ENCODE data around the gene ABCA7. TPM values are rescaled to one million over a fixed set of nuclear protein-coding genes. Genes with fewer than 3 reads are reported as not detected.
"Not testable (repeated sequence)": the region's sequence is repeated elsewhere in the genome, so short reads cannot be mapped to it uniquely, and the experiment has no call there.

Gene ABCA7
- total RNA-seq, 1 experiment from 2014 or later: 0.26 TPM

DNA sequence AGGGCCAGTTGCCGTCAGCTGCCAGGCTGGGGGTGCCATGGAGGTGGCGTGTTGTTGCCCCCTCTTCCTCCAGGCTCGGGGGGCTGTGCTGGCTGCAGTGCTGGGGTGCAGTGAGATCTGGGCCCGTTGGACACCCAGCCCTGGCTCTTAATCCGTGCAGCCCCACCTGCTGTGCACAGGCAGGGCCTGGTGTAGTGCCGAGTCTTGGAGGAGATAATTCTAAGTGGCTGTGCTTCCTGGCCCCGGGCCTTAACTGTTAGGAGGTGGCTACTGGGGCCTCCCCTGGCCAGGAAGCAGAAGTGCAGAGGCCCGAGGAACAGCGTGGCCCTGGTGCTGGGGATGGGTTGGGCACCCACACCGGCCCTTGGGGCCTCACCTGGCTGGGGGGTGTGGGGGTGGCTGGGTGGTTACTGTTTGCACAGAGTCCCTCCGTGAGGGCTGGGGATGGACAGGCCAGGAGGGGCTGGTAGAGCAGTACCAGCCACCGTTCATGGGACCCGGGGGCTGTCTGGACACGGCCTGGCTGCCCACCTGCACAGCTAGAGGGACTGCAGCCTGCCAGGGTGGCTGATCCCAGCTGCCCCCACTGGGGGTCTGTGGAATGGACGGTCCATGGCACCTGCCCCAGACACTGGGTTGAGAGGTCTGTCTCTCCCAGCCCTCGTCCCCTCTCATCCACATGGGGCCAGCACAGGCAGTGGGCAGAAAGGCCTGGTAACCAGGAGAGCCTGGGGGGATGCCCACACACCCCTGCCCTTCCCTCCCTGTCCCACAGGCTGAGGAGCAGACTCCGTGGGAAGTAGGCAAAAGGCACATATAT is 67.1 kb downstream of the ABCA7 start:
- peak; percentile 76 for DNase-seq
- Histone ChIP-seq H3K9me3 (no peaks in the 10 kb centered on the region), H3K4me3 (no peak overlapping the region), H3K36me3 (peaks cover 7% of the 10 kb centered on the region), H3K27me3 (no peaks in the 10 kb centered on the region)

DNA sequence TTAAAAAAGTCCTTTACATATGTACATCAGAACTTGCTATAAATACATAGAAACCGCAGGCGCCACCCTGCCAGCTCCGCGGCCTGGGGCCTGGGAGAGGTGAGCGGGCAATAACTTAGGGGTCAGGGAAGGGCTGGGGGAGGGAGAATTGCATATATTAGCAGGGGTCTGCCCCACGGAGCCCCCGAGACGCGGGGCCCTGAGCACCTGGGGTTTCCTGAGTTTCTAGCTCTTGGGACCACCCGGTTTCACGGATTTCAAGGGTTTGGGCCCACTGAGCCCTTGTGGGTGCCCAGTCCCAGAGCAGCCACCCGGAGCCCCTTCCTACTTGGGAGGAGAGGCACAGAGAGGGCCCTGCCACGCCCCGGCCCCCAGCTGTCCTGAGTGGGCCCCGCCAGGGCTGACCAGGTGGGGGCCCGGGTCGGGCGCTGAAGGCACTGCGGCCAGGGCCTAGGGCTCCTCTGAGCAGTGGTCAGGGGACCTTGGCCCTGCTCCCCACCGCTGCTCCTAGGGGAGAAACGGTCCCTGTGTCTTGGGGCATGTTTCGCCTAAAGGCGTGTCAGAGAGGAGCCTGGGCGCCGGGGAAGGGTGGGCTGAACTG is 67.9 kb downstream of the ABCA7 start:
- no peak for DNase-seq
- Histone ChIP-seq H3K27me3 (no peaks in the 10 kb centered on the region), H3K9me3 (no peaks in the 10 kb centered on the region), H3K4me3 (no peak overlapping the region), H3K36me3 (peaks cover 11% of the 10 kb centered on the region)

DNA sequence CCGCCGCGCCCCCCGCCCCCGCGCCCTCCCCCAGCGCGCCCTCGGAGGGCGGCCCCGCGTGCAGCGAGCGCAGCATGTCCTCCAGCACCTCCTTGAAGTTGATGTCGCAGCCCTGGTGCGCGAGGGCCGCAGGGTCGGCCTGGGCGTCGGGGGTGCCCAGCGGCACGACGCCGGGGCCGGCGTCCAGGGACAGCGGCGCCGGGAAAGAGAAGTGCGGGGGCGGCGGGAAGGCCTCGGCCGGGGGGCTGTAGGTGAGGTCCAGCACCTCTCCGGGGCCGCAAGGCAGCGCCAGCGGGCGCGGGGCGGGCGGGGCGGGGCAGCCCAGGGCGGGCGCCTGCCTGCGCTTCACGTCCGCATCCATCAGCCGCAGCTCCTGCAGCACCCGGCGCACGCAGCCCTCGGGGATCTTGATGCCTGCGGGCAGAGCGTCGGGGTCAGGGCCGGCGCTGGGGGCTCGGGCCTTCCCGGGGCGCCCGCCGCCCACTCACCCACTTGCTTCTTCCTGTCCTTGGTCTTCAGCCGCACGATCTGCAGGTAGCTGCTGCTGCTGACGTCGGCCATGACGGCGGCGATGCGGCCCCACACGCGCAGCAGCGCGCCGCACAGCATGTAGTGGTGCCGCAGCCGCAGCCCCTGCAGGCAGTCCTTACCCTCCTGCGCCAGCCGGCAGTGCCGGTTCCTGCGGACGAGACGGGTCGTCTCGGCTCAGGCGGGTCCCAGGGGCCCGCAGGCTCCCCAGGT is 68.6 kb downstream of the ABCA7 start:
- no peaks in the 10 kb centered on the region for H3K27me3 ChIP-seq
- no peaks in the 10 kb centered on the region for H3K9me3 ChIP-seq
- H3K4me3 ChIP-seq: no peak overlapping the region
- peaks cover 17% of the 10 kb centered on the region for H3K36me3 ChIP-seq
- DNase-seq: no peak

DNA sequence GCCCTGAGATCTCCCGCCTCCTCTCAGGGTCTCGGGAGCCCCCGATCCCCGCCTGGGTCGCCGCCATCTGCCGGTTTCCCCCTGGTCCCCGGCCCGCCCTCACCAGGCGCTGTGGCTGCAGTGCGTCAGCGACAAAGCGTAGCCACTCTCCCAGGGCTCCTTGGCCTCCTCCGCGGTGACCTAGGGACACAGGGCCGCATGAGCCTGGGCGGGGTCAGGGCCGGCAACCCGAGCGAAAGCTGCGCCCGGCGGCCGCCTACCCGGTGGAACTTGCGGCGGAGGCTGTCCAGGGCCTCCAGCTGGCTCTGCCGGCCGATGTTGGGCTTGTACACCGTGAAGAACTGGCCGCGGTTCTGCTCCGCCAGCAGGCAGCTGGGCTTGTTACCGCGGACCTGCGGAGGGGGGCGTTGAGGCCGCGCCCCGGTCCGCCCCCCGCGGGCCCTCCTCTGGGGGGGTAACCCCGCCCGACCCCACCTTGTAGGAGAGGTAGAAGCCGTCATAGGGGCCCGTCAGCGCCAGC is 69.2 kb downstream of the ABCA7 start:
- Histone ChIP-seq H3K27me3 (no peaks in the 10 kb centered on the region), H3K4me3 (no peak overlapping the region), H3K36me3 (peaks cover 22% of the 10 kb centered on the region), H3K9me3 (no peaks in the 10 kb centered on the region)
- no peak for DNase-seq

DNA sequence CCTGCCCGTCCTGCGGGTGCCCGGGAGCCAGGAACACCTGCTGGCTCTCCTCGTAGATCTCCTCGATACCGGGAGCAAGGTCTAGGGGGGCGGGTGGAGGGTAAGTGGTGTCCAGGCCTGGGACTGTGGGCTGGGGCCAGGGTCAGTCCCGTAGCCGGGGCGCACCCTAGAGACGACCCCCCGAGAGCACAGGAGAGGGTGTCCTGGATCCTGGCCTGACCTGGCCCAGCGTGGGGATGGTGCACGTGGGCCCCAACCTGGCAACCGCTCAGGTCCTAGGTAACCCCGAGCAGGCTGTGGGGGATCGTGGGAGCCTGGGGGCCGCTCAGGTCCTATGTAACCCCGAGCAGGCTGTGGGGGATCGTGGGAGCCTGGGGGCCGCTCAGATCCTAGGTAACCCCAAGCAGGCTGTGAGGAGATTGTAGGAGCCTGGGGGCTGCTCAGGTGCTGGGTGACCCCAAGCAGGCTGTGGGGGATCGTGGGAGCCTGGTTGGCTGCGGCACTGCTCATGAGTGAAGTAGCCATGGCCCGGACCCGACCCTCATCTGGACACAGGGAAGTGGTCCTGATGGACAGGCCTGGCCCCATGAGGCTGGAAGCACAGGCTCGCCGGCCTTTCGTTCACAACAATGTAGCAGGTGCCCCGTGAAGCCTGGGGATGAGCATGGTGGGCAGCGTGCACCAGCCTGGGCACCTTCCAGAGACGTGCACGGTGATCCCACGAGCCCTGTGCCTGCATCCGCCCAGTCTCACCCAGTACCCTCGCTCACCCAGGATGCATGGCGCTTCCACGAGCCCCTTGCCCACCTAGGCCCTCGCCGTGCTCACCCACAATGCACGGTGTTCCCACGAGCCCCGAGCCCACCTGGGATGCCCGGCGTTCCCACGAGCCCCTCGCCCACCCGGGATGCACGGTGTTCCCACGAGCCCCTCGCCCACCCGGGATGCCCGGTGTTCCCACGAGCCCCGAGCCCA is 70.1 kb downstream of the ABCA7 start:
- H3K27me3 ChIP-seq: no peaks in the 10 kb centered on the region
- no peak for DNase-seq
- H3K9me3 ChIP-seq: no peaks in the 10 kb centered on the region
- H3K36me3 ChIP-seq: peaks cover 22% of the 10 kb centered on the region
- H3K4me3 ChIP-seq: no peak overlapping the region

DNA sequence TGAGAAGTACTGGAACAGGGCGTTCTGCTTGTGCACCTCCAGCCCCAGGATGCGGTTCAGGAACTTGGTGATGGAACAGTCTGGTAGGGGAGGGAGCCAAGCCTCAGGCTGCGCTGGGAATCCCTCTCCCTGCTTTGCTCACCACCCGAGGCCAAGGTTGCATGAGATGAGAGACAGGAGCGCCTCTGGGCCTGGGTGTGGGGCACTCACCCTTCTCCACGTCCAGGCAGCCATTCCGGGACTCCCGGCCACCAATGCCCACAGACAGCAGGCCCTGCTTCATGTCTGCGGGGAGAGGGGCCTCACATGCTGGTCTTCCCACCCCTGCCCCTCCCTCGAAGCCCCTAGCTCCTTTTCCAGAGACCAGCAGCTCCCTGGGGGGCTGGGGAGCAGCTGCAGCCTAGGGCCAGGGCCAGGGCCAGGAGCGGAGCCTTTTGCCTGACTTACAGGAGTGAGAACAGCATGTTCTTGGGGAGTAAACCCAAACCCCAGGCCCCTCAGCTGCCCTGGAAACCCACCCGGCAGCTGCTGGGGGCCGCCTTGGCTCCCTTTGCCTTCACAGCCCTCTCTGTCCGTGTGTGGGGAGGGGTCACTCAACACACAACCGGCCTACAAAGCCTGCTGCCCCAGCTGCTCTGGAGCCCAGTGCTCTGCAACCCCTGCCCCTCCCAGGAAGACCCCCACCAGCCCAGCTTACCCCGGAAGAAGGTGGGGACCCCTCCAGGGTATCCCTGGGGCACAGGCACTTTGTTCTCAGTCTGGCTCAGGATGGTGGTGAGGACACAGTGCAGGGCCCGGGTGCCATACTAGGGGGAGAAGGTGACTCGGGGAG is 71.1 kb downstream of the ABCA7 start:
- H3K4me3 ChIP-seq: no peak overlapping the region
- H3K9me3 ChIP-seq: no peaks in the 10 kb centered on the region
- no peaks in the 10 kb centered on the region for H3K27me3 ChIP-seq
- H3K36me3 ChIP-seq: peaks cover 22% of the 10 kb centered on the region
- peak; percentile 33 for DNase-seq

DNA sequence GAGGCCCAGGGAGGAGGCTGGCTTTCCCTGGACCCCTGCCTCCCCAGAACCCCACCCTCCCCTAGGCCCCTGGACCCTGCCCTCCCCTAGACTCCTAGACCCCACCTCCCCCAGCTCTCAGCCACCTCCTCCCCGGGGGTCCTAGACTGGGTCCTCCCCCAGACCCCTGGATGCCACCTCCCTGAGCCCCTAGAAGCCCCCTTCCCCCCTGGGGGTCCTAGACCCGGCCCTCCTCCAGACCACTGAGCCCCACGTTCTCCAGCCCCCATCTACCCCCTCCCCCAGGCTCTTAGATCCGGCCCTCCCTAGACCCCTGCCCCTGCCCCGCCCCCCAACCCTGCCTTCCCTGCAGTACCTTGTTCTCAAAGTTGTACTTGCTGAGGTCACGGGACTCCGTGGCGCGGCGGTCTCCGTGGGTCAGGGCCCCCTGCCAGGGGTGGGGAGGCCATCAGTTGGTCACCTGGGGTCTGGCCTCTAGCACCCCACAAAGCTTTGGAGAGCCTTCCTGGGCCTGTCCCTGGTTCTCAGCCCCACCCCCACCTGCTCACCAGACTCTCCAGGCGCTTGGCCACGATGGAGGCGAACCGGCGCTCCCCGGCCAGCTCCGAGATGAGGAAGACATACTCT is 71.8 kb downstream of the ABCA7 start:
- no peaks in the 10 kb centered on the region for H3K9me3 ChIP-seq
- H3K36me3 ChIP-seq: peaks cover 20% of the 10 kb centered on the region
- H3K27me3 ChIP-seq: no peaks in the 10 kb centered on the region
- H3K4me3 ChIP-seq: no peak overlapping the region
- DNase-seq: no peak

DNA sequence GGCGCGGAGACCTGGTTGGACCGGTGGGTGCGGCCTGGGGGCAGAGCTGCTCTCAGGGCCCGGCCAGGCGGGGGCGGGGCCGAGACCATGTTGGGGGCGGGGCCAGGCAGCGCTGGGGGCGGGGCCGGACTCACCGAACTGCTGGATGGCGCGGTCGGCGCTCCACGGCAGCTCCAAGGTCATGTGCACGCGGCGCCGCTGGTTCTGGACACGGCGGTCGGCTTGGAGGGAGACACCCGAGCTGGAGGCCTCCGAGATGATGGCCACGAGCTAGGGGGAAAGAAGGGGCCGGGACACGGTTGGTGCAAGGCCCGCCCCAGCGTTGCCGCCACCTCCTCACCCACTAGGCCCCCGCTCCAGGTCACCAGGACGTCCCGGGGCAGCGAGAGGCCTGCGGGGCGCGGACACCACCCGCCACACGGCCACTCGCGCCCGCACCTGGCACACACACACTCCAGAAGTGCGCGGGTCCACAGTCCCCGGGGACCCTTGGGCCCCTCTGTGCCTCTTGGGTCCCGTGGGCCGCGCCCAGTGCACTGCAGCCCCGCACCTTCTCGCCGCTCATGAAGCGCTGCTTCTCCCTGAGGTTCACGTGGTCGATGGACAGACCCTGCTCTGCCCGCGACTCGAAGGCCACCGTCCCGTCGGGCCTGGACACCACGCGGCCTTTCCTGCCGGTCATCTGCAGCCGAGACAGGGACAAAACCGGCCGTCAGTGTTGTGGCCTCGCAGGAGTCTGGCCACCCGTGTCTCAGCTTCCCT is 72.5 kb downstream of the ABCA7 start:
- Histone ChIP-seq H3K4me3 (no peak overlapping the region), H3K36me3 (peaks cover 26% of the 10 kb centered on the region), H3K9me3 (no peaks in the 10 kb centered on the region), H3K27me3 (no peaks in the 10 kb centered on the region)
- DNase-seq: no peak

DNA sequence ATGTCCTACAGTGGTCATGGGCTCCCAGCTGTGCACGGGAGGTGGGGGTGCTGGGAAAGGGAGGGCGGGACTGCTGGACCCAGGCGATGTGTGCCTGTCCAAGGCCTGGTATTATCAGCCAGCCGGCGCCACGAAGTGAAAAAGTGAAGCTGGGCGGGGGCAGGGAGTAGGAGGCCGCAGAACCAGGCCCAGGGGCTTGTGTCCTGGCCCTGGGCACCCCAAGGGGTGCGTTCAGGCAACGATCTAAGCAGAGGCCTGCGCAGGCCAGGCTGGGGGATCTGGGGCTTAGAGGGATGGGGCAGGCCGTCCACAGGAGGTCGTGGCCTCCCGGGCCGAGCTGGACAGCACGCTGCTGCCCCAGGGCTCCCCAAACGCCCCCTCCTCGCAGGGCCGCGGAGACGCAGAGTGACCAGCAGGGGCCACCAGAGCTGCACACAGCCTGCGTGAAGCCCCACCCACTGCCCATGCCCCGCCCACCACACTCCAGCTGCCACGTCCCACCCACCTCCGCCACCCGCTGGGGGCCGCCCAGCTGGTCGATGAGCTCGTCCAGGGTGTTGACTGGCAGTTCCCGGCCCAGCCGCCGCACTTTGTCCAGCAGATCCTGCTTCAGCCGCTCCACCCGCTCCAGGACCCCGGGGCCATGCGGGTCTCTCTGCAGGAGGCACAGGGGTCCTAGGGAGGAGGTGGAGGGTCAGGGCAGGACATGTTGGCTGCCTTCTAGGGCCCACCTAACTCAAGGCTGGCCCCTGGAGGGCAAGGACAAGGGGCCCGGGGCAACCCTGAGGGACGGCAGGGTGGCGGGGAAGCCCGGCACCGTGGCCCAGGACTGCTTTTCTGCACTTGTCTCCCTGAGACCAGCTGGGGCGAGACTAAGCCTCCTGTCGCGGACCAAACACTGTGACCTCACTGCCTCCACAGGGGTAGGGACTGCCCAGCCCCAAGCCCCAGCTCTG is 73.4 kb downstream of the ABCA7 start:
- Histone ChIP-seq H3K9me3 (no peaks in the 10 kb centered on the region), H3K36me3 (peaks cover 26% of the 10 kb centered on the region), H3K4me3 (no peak overlapping the region), H3K27me3 (no peaks in the 10 kb centered on the region)
- DNase-seq: peak; percentile 69

DNA sequence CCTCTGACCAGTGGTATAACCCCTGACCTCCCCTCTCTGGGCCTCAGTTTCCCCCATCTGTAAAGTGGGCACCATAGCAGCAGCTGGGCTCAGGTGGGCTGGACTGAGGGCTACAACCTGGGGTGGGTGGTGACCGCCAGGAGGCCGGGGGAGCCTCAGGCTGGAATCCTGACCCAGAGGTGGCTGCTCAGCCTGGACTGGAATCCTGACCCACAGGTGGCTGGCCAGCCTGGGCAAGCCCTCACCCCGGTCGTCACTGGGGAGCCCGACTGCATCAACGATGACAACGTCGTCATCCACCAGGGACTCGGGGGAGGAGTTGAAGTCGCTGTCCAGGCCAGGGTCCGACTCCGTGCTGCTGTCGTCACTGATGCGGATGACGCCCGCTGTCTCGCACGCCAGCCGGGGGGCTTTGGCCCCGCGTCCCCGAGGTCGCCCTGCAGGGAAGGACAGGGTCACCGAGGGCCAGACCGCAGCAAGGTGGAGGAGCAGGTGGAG is 74.1 kb downstream of the ABCA7 start:
- H3K36me3 ChIP-seq: peaks cover 27% of the 10 kb centered on the region
- DNase-seq: no peak
- H3K27me3 ChIP-seq: no peaks in the 10 kb centered on the region
- H3K9me3 ChIP-seq: no peaks in the 10 kb centered on the region
- H3K4me3 ChIP-seq: no peak overlapping the region

DNA sequence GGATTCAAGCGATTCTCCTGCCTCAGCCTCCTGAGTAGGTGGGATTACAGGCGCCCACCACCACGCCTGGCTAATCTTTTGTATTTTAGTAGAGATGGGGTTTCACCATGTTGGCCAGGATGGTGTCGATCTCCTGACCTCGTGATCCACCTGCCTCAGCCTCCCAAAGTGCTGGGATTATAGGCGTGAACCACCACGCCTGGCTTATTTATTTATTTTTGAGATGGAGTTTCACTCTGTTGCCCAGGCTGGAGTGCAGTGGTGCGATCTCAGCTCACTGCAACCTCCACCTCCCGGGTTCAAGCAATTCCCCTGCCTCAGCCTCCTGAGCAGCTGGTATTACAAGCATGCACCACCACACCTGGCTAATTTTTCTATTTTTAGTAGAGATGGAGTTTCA is 74.8 kb downstream of the ABCA7 start:
- peaks cover 31% of the 10 kb centered on the region for H3K36me3 ChIP-seq

More for the DNA sequence above, 74.8 kb downstream of the ABCA7 start:
- H3K9me3 ChIP-seq, H3K4me3 ChIP-seq, DNase-seq, H3K27me3 ChIP-seq: not testable (repeated sequence)

All from MG63 (cell line).